ENCODE data around the gene MRC1. TPM values are rescaled to one million over a fixed set of nuclear protein-coding genes. Genes with fewer than 3 reads are reported as not detected.

The MRC1 gene
- polyA plus RNA-seq, 1 experiment = not detected

DNA sequence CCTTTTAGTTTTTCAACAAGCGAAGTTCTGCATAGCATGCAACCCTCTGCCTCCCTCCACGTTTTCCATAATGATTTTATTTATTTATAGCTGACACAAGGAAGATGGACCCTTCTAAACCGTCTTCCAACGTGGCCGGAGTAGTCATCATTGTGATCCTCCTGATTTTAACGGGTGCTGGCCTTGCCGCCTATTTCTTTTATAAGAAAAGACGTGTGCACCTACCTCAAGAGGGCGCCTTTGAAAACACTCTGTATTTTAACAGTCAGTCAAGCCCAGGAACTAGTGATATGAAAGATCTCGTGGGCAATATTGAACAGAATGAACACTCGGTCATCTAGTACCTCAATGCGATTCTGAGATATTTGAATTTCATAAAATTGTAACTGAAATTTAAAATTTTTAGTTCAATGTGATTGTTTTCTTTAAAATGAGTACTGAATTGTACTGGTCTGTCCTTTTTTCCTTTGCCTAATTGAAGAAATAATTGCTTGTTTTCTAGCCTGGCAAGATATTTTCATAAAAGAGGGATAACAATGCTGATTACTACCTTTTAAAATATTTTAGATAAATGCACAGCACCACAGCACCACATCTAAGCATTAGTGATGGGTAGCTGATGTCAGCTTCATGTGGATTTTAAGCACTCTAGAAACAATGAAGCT is 101.1 kb downstream of the MRC1 start:
- POLR2A ChIA-PET = no interaction called here
- TF ChIP-seq, protein P1, sequence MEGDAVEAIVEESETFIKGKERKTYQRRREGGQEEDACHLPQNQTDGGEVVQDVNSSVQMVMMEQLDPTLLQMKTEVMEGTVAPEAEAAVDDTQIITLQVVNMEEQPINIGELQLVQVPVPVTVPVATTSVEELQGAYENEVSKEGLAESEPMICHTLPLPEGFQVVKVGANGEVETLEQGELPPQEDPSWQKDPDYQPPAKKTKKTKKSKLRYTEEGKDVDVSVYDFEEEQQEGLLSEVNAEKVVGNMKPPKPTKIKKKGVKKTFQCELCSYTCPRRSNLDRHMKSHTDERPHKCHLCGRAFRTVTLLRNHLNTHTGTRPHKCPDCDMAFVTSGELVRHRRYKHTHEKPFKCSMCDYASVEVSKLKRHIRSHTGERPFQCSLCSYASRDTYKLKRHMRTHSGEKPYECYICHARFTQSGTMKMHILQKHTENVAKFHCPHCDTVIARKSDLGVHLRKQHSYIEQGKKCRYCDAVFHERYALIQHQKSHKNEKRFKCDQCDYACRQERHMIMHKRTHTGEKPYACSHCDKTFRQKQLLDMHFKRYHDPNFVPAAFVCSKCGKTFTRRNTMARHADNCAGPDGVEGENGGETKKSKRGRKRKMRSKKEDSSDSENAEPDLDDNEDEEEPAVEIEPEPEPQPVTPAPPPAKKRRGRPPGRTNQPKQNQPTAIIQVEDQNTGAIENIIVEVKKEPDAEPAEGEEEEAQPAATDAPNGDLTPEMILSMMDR (IDR thresholded peaks at IDR 0.05; ENCODE audit: insufficient read depth, low read depth, low read length) = peak; percentile 77
- Histone ChIP-seq H3K4me3 (ENCODE audit: low read depth, low read length) (no peak overlapping the region), H3K27me3 (ENCODE audit: control insufficient read depth, insufficient read depth, low read length) (no peaks in the 10 kb centered on the region), H3K36me3 (ENCODE audit: control insufficient read depth, insufficient read depth, low read length) (no peaks in the 10 kb centered on the region)
- DNase-seq (ENCODE audit: low read depth) = peak; percentile 6
- CTCF ChIA-PET = interaction anchor here (0.6 to 1.3 kb wide), 9 partner anchors 24 to 1257 kb away, joined by 3 to 7 read pairs (median 3); no protein-coding TSS in a partner anchor

DNA sequence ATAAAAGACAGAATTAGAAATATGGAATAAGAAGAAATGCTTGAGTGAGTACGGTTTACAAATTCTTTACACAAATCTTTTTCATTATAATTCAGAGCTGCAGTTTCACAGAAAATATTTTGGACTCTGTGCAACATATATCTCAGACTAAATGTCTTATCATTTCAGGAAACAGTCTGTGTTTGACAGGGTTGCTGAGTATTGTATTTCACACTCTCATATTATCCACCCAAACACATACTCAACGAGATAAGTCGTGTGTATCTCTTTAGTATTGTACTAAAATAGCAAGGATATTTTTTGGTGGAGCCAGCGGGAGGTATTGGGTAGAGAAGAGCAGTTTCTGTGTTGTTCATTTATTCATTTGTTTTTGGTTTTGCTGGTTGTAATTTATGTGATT is 103.6 kb downstream of the MRC1 start:
- Histone ChIP-seq H3K36me3 (ENCODE audit: control insufficient read depth, insufficient read depth, low read length) (no peaks in the 10 kb centered on the region), H3K27me3 (ENCODE audit: control insufficient read depth, insufficient read depth, low read length) (no peaks in the 10 kb centered on the region), H3K4me3 (ENCODE audit: low read depth, low read length) (no peak overlapping the region)
- POLR2A ChIA-PET = no interaction called here
- DNase-seq (ENCODE audit: low read depth) = no peak
- CTCF ChIA-PET = interaction anchor here (0.8 to 1.5 kb wide), 2 partner anchors 192 to 304 kb away, joined by 3 to 4 read pairs; no protein-coding TSS in a partner anchor
- TF ChIP-seq, protein P1 (IDR thresholded peaks at IDR 0.05; ENCODE audit: insufficient read depth, low read depth, low read length) = no peak

DNA sequence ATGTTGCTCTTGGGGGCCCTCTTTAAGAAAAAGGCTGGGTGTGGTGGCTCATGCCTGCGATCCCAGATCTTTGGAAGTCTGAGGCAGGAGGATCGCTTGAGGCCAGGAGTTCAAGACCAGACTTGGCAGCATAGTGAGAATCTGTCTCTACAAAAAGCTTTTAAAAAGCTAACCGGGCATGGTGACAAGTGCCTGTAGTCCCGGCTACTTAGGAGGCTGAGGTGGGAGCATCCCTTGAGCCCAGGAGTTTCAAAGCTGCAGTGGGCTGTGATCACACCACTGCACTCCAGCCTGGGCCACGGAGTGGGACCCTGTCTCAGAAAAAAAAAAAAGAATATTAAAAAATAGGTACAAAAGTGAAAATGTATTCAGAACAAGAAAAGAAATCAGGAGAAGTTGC is 104.5 kb downstream of the MRC1 start:
- Histone ChIP-seq H3K36me3 (ENCODE audit: control insufficient read depth, insufficient read depth, low read length) (no peaks in the 10 kb centered on the region), H3K27me3 (ENCODE audit: control insufficient read depth, insufficient read depth, low read length) (no peaks in the 10 kb centered on the region), H3K4me3 (ENCODE audit: low read depth, low read length) (no peak overlapping the region)
- TF ChIP-seq, protein P1 (IDR thresholded peaks at IDR 0.05; ENCODE audit: insufficient read depth, low read depth, low read length) = no peak
- ChIA-PET POLR2A (no interaction called here), CTCF (interaction anchor here (1.5 kb wide), 1 partner anchor 303 kb away, joined by 4 read pairs; no protein-coding TSS in a partner anchor)
- no peak for DNase-seq (ENCODE audit: low read depth)

DNA sequence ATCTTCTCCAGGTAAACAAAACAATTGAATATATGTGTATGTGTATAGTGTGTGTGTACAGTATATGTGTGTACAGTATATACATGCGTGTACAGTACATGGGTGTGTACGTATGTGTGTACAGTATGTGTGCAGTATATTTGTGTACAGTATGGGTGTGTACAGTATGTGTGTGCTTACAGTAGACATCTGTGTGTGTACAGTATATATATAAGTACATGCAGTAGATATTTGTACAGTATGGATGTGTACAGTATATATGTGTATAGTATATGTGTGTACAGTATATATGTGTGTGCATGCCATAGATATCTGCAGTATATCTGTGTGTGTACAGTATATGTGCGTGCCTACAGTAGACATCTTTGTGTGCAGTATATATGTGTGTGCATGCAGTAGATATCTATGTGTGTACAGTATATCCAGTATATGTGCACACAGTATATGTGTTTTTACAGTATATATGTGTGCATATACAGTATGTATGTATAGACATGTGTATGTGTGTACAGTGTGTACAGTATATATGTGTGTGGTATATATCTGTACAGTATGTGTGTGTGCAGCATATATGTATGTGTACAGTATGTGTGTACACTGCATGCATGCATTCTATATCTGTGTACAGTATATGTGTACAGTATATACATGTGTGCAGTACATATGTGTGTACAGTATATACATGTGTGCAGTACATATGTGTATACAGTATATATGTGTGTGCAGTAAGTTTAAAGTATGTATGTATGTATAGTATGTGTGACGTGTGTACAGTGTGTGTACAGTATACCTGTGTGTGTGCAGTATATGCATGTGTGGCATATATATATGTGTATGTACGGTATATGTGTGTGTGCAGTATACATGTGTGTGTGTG is 105.3 kb downstream of the MRC1 start:
- no peaks in the 10 kb centered on the region for H3K36me3 ChIP-seq (ENCODE audit: control insufficient read depth, insufficient read depth, low read length)
- no peak overlapping the region for H3K4me3 ChIP-seq (ENCODE audit: low read depth, low read length)
- no peak for DNase-seq (ENCODE audit: low read depth)
- ChIA-PET POLR2A (no interaction called here), CTCF (no interaction called here)
- H3K27me3 ChIP-seq (ENCODE audit: control insufficient read depth, insufficient read depth, low read length) = no peaks in the 10 kb centered on the region
- TF ChIP-seq, protein P1 (IDR thresholded peaks at IDR 0.05; ENCODE audit: insufficient read depth, low read depth, low read length) = no peak

DNA sequence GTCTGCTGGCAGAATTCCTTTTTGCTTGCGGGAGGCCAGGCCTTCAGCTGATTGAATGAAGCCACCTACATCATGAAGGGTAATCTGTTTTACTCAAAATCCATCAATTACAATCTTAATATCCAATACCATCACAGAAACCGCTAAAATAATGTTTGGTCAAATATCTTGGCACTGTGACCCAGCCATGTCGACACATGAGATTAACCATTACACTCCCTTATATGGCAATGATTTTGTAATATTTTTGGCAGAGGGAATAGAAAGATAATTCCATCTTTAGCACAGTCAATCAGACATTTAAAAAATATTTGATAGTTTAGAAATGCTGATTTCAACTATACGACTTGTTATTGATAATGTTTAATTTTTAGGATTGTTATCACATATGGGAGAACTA is 106.0 kb downstream of the MRC1 start:
- TF ChIP-seq, protein P1 (IDR thresholded peaks at IDR 0.05; ENCODE audit: insufficient read depth, low read depth, low read length) = no peak
- H3K4me3 ChIP-seq (ENCODE audit: low read depth, low read length) = no peak overlapping the region
- ChIA-PET CTCF (no interaction called here), POLR2A (no interaction called here)
- no peaks in the 10 kb centered on the region for H3K27me3 ChIP-seq (ENCODE audit: control insufficient read depth, insufficient read depth, low read length)
- DNase-seq (ENCODE audit: low read depth) = no peak
- no peaks in the 10 kb centered on the region for H3K36me3 ChIP-seq (ENCODE audit: control insufficient read depth, insufficient read depth, low read length)
